GM19395 (cell line): Measurements from ENCODE around the gene FMC1.

Experiments
- ATAC-seq: cut with Tn5 transposase; IDR thresholded peaks from one replicate; pipeline ENCODE4 v1.9.1; 2021; ENCODE audit warnings: mild to moderate bottlenecking, moderate library complexity; ENCODE audit not compliant: unreplicated experiment

Gene FMC1

DNA sequence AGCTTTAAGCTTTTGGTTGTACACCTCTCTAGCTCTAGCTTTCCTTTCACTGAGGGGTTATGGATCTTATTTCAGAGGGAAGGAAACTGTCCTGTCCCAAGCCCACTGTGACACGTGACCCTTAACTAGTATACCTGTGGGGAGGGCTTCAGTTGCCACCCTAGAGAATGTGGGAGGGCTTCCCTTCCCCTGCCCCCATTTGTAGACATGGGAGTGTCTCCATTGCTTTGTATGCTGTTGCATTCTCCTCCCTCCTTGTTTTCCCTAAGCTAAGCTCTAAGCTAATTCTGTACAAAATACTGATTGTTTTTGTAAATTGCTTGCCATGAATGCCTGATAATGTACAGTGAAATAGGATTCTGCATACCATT is 29.8 kb downstream of the FMC1 start:
- no peak for ATAC-seq

- no peak for ATAC-seq
Measured at GRCh38 chr7:139374246-139374645, 33.1 kb downstream of the FMC1 start.

- ATAC-seq: no peak
Measured at GRCh38 chr7:139382439-139382838, 41.3 kb downstream of the FMC1 start.

DNA sequence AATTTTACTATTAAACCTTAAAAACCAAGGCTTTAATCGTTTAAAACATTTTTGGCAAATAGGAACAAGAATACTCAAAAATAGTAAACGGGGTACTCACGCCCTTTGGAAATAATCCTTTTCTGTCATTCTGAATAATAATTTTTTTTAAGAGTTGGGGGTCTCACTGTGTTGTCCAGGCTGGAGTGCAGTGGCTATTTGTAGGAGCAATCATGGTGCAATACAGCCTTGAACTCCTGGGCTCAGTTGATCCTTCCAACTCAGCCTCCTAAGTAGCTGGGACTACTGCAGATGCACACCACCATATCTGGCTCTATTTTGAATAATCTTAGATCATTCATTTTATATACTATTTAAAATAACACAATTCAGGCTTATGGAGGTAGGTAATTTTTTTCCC is 43.5 kb downstream of the FMC1 start:
- ATAC-seq: no peak

DNA sequence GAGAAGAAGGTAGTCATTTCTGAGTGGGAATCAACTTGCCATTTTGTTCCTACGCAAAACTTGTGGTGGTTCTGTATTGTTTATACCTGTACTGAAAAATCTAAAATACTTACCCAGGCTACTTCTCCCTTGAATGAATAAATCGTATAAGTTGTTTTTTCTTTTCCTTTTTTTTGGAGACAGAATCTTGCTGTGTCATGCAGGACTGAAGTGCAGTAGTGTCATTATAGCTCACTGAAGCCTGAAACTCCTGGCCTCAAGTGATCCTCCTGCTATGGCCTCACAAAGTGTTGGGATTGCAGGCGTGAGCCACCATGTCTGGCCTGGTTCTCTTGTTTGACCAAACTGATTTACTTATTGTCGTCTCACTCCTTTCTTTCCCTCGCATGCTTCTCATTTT is 46.5 kb downstream of the FMC1 start:
- no peak for ATAC-seq

GRCh38 chr7:139389091-139389490 is 48.0 kb downstream of the FMC1 start:
- no peak for ATAC-seq

- no peak for ATAC-seq
Measured at GRCh38 chr7:139389774-139390173, 48.6 kb downstream of the FMC1 start.

GRCh38 chr7:139393621-139394211 is 52.6 kb downstream of the FMC1 start:
- ATAC-seq: no peak

- ATAC-seq: no peak
Measured at GRCh38 chr7:139394540-139394939, 53.4 kb downstream of the FMC1 start.
